ENCODE data around the gene CLN6. TPM values are rescaled to one million over a fixed set of nuclear protein-coding genes. Genes with fewer than 3 reads are reported as not detected.

Gene CLN6
- total RNA-seq, 1 experiment from 2014 or later, result 85.7 TPM

GRCh38 chr15:68265081-68265480, 35.6 kb upstream of the CLN6 start:
- no peaks in the 10 kb centered on the region for H3K9me3 Mint-ChIP-seq (ENCODE audit: low read depth, unreplicated experiment)
- H3K27me3 Mint-ChIP-seq (ENCODE audit: unreplicated experiment), result peaks cover 28% of the 10 kb centered on the region
- no peaks in the 10 kb centered on the region for H3K4me1 Mint-ChIP-seq (ENCODE audit: low read depth, unreplicated experiment)
- intact Hi-C loops (cut with micrococcal nuclease; ENCODE audit: unreplicated experiment), result no loop called here
- no peak overlapping the region for H3K4me3 Mint-ChIP-seq (ENCODE audit: low read depth, unreplicated experiment)
- no peak for DNase-seq
- H3K36me3 Mint-ChIP-seq (ENCODE audit: insufficient read depth, unreplicated experiment), result no peaks in the 10 kb centered on the region
- no peak for TF ChIP-seq CTCF (IDR thresholded peaks at IDR 0.05; ENCODE audit: unreplicated experiment)
- CTCF ChIA-PET, result interaction anchor here (0.6 to 1.2 kb wide), 2 partner anchors 12 to 16 kb away, joined by 3 to 5 read pairs; no protein-coding TSS in a partner anchor
- no peak overlapping the region for H3K27ac Mint-ChIP-seq (ENCODE audit: unreplicated experiment)
- no TSS peak for BruUV-seq (replicated peaks)

DNA sequence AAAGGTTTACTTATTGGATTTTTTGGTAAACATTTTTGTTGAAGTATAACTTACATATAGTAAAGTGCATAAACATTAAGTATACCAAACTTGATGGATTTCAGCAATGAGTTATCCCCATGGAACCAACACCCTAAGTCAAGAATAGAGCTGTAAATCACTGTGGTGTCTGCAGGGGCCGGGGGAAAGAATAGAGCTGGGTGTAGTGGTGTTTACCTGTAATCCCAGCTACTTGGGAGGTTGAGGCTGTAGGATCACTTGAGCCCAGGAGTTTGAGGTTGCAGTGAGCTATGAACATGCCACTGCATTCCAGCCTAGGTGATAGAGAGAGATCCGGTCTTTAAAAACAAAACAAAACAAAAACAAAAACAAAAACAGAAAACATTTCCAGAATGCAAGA, 34.8 kb upstream of the CLN6 start:
- Mint-ChIP-seq H3K9me3 (ENCODE audit: low read depth, unreplicated experiment) (no peaks in the 10 kb centered on the region), H3K4me1 (ENCODE audit: low read depth, unreplicated experiment) (no peaks in the 10 kb centered on the region), H3K27me3 (ENCODE audit: unreplicated experiment) (peaks cover 28% of the 10 kb centered on the region), H3K36me3 (ENCODE audit: insufficient read depth, unreplicated experiment) (no peaks in the 10 kb centered on the region), H3K4me3 (ENCODE audit: low read depth, unreplicated experiment) (no peak overlapping the region), H3K27ac (ENCODE audit: unreplicated experiment) (no peak overlapping the region)
- no peak for TF ChIP-seq CTCF (IDR thresholded peaks at IDR 0.05; ENCODE audit: unreplicated experiment)
- intact Hi-C loops (cut with micrococcal nuclease; ENCODE audit: unreplicated experiment), result no loop called here
- BruUV-seq (replicated peaks), result no TSS peak
- CTCF ChIA-PET, result interaction anchor here (0.6 to 1.2 kb wide), 3 partner anchors 12 to 410 kb away, joined by 4 to 5 read pairs (median 5); no protein-coding TSS in a partner anchor
- no peak for DNase-seq

- Mint-ChIP-seq H3K4me1 (ENCODE audit: low read depth, unreplicated experiment) (no peaks in the 10 kb centered on the region), H3K27ac (ENCODE audit: unreplicated experiment) (no peak overlapping the region), H3K36me3 (ENCODE audit: insufficient read depth, unreplicated experiment) (no peaks in the 10 kb centered on the region), H3K27me3 (ENCODE audit: unreplicated experiment) (peaks cover 28% of the 10 kb centered on the region), H3K4me3 (ENCODE audit: low read depth, unreplicated experiment) (no peak overlapping the region), H3K9me3 (ENCODE audit: low read depth, unreplicated experiment) (no peaks in the 10 kb centered on the region)
- CTCF ChIA-PET, result interaction anchor here (2.4 kb wide), 1 partner anchor 10 kb away, joined by 5 read pairs; no protein-coding TSS in a partner anchor
- DNase-seq, result no peak
- TF ChIP-seq CTCF (IDR thresholded peaks at IDR 0.05; ENCODE audit: unreplicated experiment), result no peak
- intact Hi-C loops (cut with micrococcal nuclease; ENCODE audit: unreplicated experiment), result no loop called here
- no TSS peak for BruUV-seq (replicated peaks)
These were observed 33.2 kb upstream of the CLN6 start for GRCh38 chr15:68262514-68263356.

DNA sequence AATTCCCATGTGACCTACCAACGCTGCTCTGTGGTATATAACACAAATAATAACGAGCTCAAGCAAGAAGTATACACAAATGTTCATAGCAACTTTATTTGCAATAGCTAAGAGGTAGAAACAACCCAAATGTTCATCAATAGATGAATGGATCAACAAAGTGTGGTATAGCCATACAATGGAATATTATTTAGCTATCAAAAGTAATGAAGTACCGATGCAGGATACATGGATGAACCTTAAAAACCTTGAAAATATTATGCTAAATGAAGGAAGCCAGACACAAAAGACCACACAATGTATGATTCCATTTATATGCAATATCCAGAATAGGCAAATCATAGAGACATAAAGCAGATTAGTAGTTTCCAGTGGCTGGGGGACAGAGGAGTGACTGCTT, 32.5 kb upstream of the CLN6 start:
- no TSS peak for BruUV-seq (replicated peaks)
- H3K36me3 Mint-ChIP-seq (ENCODE audit: insufficient read depth, unreplicated experiment), result peaks cover 2% of the 10 kb centered on the region
- DNase-seq, result no peak
- no peak for TF ChIP-seq CTCF (IDR thresholded peaks at IDR 0.05; ENCODE audit: unreplicated experiment)
- H3K4me1 Mint-ChIP-seq (ENCODE audit: low read depth, unreplicated experiment), result no peaks in the 10 kb centered on the region
- peaks cover 28% of the 10 kb centered on the region for H3K27me3 Mint-ChIP-seq (ENCODE audit: unreplicated experiment)
- no peaks in the 10 kb centered on the region for H3K9me3 Mint-ChIP-seq (ENCODE audit: low read depth, unreplicated experiment)
- intact Hi-C loops (cut with micrococcal nuclease; ENCODE audit: unreplicated experiment), result no loop called here
- no peak overlapping the region for H3K4me3 Mint-ChIP-seq (ENCODE audit: low read depth, unreplicated experiment)
- no peak overlapping the region for H3K27ac Mint-ChIP-seq (ENCODE audit: unreplicated experiment)
- CTCF ChIA-PET, result interaction anchor here (2.4 kb wide), 1 partner anchor 9 kb away, joined by 5 read pairs; no protein-coding TSS in a partner anchor
